GM12864 (cell line): ENCODE measurements around the gene CTU2.

Experiments
- DNase-seq: peaks from one replicate; pipeline ENCODE4 v3.0.0-alpha.2; 2011; ENCODE audit warnings: low read depth
- H3K4me3 ChIP-seq: 2 replicates; pipeline ENCODE4 v1.5.1; 2011; ENCODE audit warnings: mild to moderate bottlenecking, low read depth, low read length, control low read depth
- CTCF ChIP-seq: IDR thresholded peaks from 2 replicates; pipeline ENCODE4 v1.5.1; 2011; ENCODE audit warnings: low read depth, mild to moderate bottlenecking, moderate library complexity, low read length, control low read depth, inconsistent platforms; ENCODE audit errors: missing control alignments

The CTU2 gene

GRCh38 chr16:88763502-88764053, 57.3 kb downstream of the CTU2 start:
- TF ChIP-seq CTCF: no peak
- DNase-seq: no peak
- H3K4me3 ChIP-seq: no peak overlapping the region

DNA sequence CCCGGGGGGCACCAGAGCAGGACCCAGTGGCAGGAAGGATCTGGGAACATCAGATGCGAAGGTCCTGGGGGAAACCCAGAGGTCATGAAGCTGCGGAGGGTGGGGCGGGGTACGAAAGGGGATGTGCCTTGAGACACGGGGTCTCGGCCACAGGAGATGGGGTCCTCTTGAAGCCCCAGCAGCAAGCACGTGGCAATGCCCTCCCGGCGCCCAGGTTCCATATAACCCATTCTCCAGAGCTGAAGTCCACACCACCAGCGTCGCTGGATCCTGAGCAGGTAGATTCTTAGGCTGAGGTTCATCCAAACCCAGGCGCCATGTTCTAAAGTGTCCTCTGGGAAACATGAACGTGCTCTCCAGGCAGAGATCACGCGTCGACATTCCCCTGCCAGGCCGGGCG, 57.8 kb downstream of the CTU2 start:
- no peak overlapping the region for H3K4me3 ChIP-seq
- DNase-seq: no peak
- TF ChIP-seq CTCF: no peak

GRCh38 chr16:88764913-88765349, 58.6 kb downstream of the CTU2 start:
- no peak overlapping the region for H3K4me3 ChIP-seq
- TF ChIP-seq CTCF: no peak
- no peak for DNase-seq
